Measurements from ENCODE around the gene F9.

GRCh38 chrX:139508099-139508498, 22.4 kb upstream of the F9 start:
- no peak for TF ChIP-seq CTCF (IDR thresholded peaks at IDR 0.05)
- no peak for TF ChIP-seq POLR2A (IDR thresholded peaks at IDR 0.05)
- TF ChIP-seq EP300 (IDR thresholded peaks at IDR 0.05), result no peak
